Body of pancreas (tissue), 4 donors: Measurements from ENCODE around the gene TXLNA.

Experiments used
- CTCF ChIP-seq, 7 experiments: fragments of 450-650 bp in 4 of 7; fragments of 200-600 bp in 3 of 7; sonication (generic) in 3 of 7; IDR thresholded peaks; one replicate each; pipeline ENCODE4 v1.5.1; 2016 to 2019; ENCODE audit warnings: antibody characterized with exemption in 7 of 7
- POLR2A ChIP-seq, 3 donors: fragments of 450-650 bp; IDR thresholded peaks; one replicate each; pipeline ENCODE4 v1.6.1; 2016; ENCODE audit warnings: antibody characterized with exemption in 3 of 3, mild to moderate bottlenecking in 2 of 3

- TF ChIP-seq CTCF (IDR thresholded peaks at IDR 0.05) (no peak), POLR2A (IDR thresholded peaks at IDR 0.05) (no peak)
Measured at GRCh38 chr1:32182060-32182459, 2.6 kb downstream of the TXLNA start.
